PC-3 (cell line): ENCODE results near the gene ESYT3. TPM values are rescaled to one million over a fixed set of nuclear protein-coding genes. Genes with fewer than 3 reads are reported as not detected.

ENCODE experiments used
- ATAC-seq: fragments of 200-7000 bp; cut with Tn5 transposase; 2 replicates; pipeline ENCODE4 v1.9.1; 2020; ENCODE audit warnings: mild to moderate bottlenecking, moderate library complexity
- BruUV-seq: library from RNA; stranded (reverse); fragments of 400-500 nt; replicated peaks from 2 replicates; lab custom pipeline; 2021; lab: Mats Ljungman, UMichigan
- CTCF ChIA-PET: fragments of 300-600 bp; sonication (Branson Sonifier 250); formaldehyde crosslinking; loops from one replicate; lab custom pipeline; 2022; ENCODE audit warnings: antibody characterized with exemption; lab: Charles Lee
- POLR2A ChIA-PET: fragments of 300-600 bp; sonication (Branson Sonifier 250); formaldehyde crosslinking; loops from one replicate; lab custom pipeline; 2022; ENCODE audit warnings: antibody characterized with exemption; ENCODE audit not compliant: unreplicated experiment; lab: Charles Lee
- DNase-seq: peaks from one replicate; pipeline ENCODE4 v3.0.0-alpha.2; 2015
- H2AFZ ChIP-seq: fragments of 300-600 bp; sonication (generic); 2 replicates; pipeline ENCODE4 v1.6.0; 2016; ENCODE audit warnings: antibody characterized with exemption, low read length
- H3F3A ChIP-seq: fragments of 300-600 bp; sonication (generic); one replicate; pipeline ENCODE4 v1.6.0; 2017; ENCODE audit warnings: antibody characterized with exemption, low read length, control low read depth, mild to moderate bottlenecking; ENCODE audit not compliant: unreplicated experiment
- H3K27ac ChIP-seq: fragments of 300-600 bp; sonication (generic); 2 replicates; pipeline ENCODE4 v1.5.1; 2016; ENCODE audit warnings: mild to moderate bottlenecking, low read length
- H3K27me3 ChIP-seq: fragments of 300-600 bp; sonication (generic); 2 replicates; pipeline ENCODE4 v1.6.1; 2016; ENCODE audit warnings: low read length, mixed read lengths
- H3K36me3 ChIP-seq: fragments of 300-600 bp; sonication (generic); 2 replicates; pipeline ENCODE4 v1.6.1; 2016; ENCODE audit warnings: low read depth, mixed run types, low read length, mixed read lengths
- H3K4me1 ChIP-seq: fragments of 300-600 bp; sonication (generic); 2 replicates; pipeline ENCODE4 v1.5.1; 2016; ENCODE audit warnings: low read length; ENCODE audit not compliant: insufficient read depth
- H3K4me2 ChIP-seq: fragments of 300-600 bp; sonication (generic); 2 replicates; pipeline ENCODE4 v1.6.0; 2016; ENCODE audit warnings: low read length
- H3K4me3 ChIP-seq: fragments of 300-600 bp; sonication (generic); 2 replicates; pipeline ENCODE4 v1.5.1; 2016; ENCODE audit warnings: mild to moderate bottlenecking, low read length, mixed read lengths
- H3K79me2 ChIP-seq: fragments of 300-600 bp; sonication (generic); 2 replicates; pipeline ENCODE4 v1.6.1; 2017; ENCODE audit warnings: low read length, mixed read lengths
- H3K9ac ChIP-seq: fragments of 300-600 bp; sonication (generic); 2 replicates; pipeline ENCODE4 v1.6.0; 2016; ENCODE audit warnings: mild to moderate bottlenecking, low read length
- H3K9me2 ChIP-seq: fragments of 300-600 bp; sonication (generic); replicated peaks from 2 replicates; pipeline ENCODE4 v1.6.1; 2016; ENCODE audit warnings: mixed run types, low read length, mixed read lengths
- H3K9me3 ChIP-seq: fragments of 300-600 bp; sonication (generic); 2 replicates; pipeline ENCODE4 v1.6.1; 2016; ENCODE audit warnings: low read length, mixed read lengths
- H4K20me1 ChIP-seq: fragments of 300-600 bp; sonication (generic); 2 replicates; pipeline ENCODE4 v1.6.1; 2016; ENCODE audit warnings: low read length, mixed read lengths
- EZH2 ChIP-seq: fragments of 300-600 bp; sonication (generic); IDR thresholded peaks from one replicate; pipeline ENCODE4 v1.6.1; 2017; ENCODE audit warnings: antibody characterized with exemption, mild to moderate bottlenecking, low read length; ENCODE audit not compliant: unreplicated experiment
- EZH2phosphoT487 ChIP-seq: fragments of 300-600 bp; sonication (generic); IDR thresholded peaks from 2 replicates; pipeline ENCODE4 v1.6.1; 2018; ENCODE audit warnings: mild to moderate bottlenecking, antibody characterized with exemption, low read length, borderline replicate concordance
- intact Hi-C: fragments of 100-400 bp; cut with micrococcal nuclease; formaldehyde crosslinking; loops from 2 replicates; pipeline ENCODE4 v1.9.0; 2023
- total RNA-seq: library from RNA; depleted of rRNA; stranded (reverse); fragments of >200 nt; gene quantifications from 2 replicates; pipeline ENCODE4 v1.2.3, GENCODE V29; 2014
- TF ChIP-seq, protein P1 (sequence below): fragments of 300-600 bp; sonication (generic); conservative IDR thresholded peaks from 2 replicates; pipeline ENCODE4 v1.5.1; 2017; ENCODE audit warnings: antibody characterized with exemption, low read depth, mild to moderate bottlenecking, low read length

Gene ESYT3
- total RNA-seq, 1 experiment from 2014 or later: 1.6 TPM

DNA sequence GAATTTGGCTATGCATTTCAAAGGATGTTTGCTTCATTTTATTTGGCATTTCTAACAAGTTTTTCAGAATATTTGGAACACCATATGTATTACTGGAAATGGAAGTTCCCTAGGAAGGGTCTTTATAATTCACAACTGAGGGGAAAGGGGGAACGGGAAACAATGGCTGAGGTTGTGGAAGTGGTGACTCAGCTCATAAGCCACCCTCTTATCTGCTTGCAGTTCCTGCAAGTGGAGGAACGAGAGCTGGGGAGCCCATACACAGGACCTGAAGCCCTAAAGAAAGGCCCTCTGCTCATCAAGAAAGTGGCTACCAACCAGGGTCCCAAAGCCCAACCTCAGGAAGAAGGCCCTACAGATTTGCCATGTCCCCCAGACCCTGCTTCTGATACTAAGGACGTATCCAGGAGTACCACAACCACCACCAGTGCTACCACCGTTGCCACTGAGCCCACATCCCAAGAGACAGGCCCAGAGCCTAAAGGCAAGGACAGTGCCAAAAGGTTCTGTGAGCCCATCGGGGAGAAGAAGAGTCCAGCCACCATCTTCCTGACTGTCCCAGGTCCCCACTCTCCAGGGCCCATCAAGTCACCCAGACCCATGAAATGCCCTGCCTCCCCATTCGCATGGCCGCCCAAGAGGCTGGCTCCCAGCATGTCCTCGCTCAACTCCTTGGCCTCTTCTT is 37.9 kb downstream of the ESYT3 start:
- TF ChIP-seq EZH2phosphoT487 (no peak), EZH2 (no peak)
- TF ChIP-seq, protein P1, sequence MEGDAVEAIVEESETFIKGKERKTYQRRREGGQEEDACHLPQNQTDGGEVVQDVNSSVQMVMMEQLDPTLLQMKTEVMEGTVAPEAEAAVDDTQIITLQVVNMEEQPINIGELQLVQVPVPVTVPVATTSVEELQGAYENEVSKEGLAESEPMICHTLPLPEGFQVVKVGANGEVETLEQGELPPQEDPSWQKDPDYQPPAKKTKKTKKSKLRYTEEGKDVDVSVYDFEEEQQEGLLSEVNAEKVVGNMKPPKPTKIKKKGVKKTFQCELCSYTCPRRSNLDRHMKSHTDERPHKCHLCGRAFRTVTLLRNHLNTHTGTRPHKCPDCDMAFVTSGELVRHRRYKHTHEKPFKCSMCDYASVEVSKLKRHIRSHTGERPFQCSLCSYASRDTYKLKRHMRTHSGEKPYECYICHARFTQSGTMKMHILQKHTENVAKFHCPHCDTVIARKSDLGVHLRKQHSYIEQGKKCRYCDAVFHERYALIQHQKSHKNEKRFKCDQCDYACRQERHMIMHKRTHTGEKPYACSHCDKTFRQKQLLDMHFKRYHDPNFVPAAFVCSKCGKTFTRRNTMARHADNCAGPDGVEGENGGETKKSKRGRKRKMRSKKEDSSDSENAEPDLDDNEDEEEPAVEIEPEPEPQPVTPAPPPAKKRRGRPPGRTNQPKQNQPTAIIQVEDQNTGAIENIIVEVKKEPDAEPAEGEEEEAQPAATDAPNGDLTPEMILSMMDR: no peak
- no peaks in the 10 kb centered on the region for H3K36me3 ChIP-seq
- H3K9ac ChIP-seq: no peak overlapping the region
- H3K4me3 ChIP-seq: no peak overlapping the region
- H3K4me2 ChIP-seq: no peak overlapping the region
- no TSS peak for BruUV-seq
- DNase-seq (no peak), ATAC-seq (no peak)
- no peaks in the 10 kb centered on the region for H3K9me2 ChIP-seq
- no peak overlapping the region for H2AFZ ChIP-seq
- H4K20me1 ChIP-seq: no peaks in the 10 kb centered on the region
- H3K4me1 ChIP-seq: peaks cover 36% of the 10 kb centered on the region
- no peaks in the 10 kb centered on the region for H3K79me2 ChIP-seq
- H3K27me3 ChIP-seq: no peaks in the 10 kb centered on the region
- 0 out of 2 replicates have a peak overlapping the region, but pooled peaks have one; percentile 15 for H3K27ac ChIP-seq
- peaks cover 4% of the 10 kb centered on the region for H3F3A ChIP-seq
- no peaks in the 10 kb centered on the region for H3K9me3 ChIP-seq
- intact Hi-C loops: no loop called here
- CTCF ChIA-PET: no interaction called here
- POLR2A ChIA-PET: no interaction called here

DNA sequence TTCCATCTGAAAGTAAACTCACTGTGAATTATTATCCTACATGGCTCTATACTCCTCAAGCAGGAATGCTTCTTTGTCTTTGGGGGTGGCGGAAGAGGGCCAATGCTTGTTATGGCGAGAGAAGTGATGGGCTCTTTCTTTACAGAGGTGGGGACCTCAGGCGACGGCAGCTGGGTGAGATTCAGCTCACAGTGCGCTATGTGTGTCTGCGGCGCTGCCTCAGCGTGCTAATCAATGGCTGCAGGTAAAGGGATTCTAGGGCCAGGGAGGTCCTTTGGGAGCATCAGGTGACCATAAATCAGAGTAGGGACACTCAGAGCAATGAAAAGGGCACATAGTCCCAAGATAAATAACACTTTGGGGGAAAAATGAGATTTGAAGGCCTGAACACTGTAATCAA is 39.0 kb downstream of the ESYT3 start:
- intact Hi-C loops: no loop called here

DNA sequence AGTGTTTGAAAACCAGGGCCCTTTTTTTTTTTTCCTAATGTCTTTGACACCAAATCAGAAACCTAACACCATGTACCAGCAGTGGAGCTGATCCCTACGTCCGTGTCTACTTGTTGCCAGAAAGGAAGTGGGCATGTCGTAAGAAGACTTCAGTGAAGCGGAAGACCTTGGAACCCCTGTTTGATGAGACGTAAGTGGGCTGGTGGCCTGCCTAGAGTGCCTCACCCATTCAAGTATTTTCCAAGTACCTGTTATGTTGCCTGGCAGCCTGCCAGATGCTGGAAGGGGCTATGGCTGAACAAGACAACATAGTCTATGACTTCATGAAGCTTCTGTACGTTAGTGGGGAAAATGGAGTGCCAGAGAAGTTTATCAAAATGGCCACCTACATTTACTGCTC is 39.7 kb downstream of the ESYT3 start:
- Histone ChIP-seq H3K79me2 (no peaks in the 10 kb centered on the region), H3K27ac (no peak overlapping the region), H3K4me1 (peaks cover 33% of the 10 kb centered on the region), H3K9me3 (no peaks in the 10 kb centered on the region), H3K9me2 (no peaks in the 10 kb centered on the region), H3K36me3 (no peaks in the 10 kb centered on the region), H3K27me3 (no peaks in the 10 kb centered on the region), H3F3A (peaks cover 4% of the 10 kb centered on the region), H3K4me3 (no peak overlapping the region), H2AFZ (no peak overlapping the region), H3K9ac (no peak overlapping the region), H4K20me1 (no peaks in the 10 kb centered on the region), H3K4me2 (no peak overlapping the region)
- intact Hi-C loops: no loop called here
- ChIA-PET CTCF (no interaction called here), POLR2A (no interaction called here)
- ATAC-seq (no peak), DNase-seq (no peak)
- BruUV-seq: no TSS peak
- TF ChIP-seq EZH2: no peak
- TF ChIP-seq EZH2phosphoT487: no peak
- TF ChIP-seq, protein P1: no peak

More for the DNA sequence above, 39.0 kb downstream of the ESYT3 start:
- TF ChIP-seq EZH2 (no peak), EZH2phosphoT487 (no peak)
- TF ChIP-seq, protein P1: no peak
- Histone ChIP-seq H3F3A (peaks cover 4% of the 10 kb centered on the region), H3K79me2 (no peaks in the 10 kb centered on the region), H3K27me3 (no peaks in the 10 kb centered on the region), H3K9me3 (no peaks in the 10 kb centered on the region), H3K36me3 (no peaks in the 10 kb centered on the region), H4K20me1 (no peaks in the 10 kb centered on the region), H3K4me3 (no peak overlapping the region), H3K4me2 (no peak overlapping the region), H3K9ac (no peak overlapping the region), H3K4me1 (peaks cover 41% of the 10 kb centered on the region), H3K9me2 (no peaks in the 10 kb centered on the region), H3K27ac (no peak overlapping the region), H2AFZ (no peak overlapping the region)
- BruUV-seq: no TSS peak
- ChIA-PET POLR2A (no interaction called here), CTCF (no interaction called here)
- ATAC-seq (no peak), DNase-seq (no peak)
